ENCODE results near the gene FRMD4A.

FRMD4A gene

GRCh38 chr10:14004536-14004935, 326.2 kb downstream of the FRMD4A start:
- no peak for DNase-seq

DNA sequence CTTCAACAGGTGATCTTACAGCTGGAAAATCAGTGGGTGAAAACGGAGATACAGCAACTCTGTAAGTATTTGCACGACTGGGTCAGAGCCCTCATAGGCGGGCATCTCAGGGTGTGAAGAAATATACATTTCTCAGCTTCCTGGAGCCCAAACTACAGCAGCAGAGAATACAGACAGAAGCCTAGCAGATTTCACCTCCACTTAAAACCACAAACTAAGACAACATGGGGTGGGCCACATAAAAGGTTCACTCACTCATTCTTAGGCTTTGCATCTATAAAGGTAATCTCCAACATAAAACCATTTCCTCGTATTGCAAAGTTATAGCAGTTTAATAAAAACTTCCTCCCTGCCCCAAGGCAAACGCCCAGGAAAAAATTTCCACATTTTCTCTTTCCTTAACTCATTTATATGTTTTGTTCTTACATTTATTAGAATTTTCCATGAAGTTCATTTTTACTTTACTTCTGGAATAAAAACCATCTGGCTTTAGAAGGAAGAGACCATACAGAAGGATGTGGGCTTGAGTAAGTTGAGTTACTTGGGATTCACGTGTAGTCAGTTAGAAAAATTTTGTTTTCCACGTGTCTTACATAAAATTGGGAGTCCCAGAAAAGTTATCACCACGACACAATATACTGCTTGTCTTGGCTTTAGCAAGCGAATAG, 327.1 kb downstream of the FRMD4A start:
- DNase-seq = no peak

DNA sequence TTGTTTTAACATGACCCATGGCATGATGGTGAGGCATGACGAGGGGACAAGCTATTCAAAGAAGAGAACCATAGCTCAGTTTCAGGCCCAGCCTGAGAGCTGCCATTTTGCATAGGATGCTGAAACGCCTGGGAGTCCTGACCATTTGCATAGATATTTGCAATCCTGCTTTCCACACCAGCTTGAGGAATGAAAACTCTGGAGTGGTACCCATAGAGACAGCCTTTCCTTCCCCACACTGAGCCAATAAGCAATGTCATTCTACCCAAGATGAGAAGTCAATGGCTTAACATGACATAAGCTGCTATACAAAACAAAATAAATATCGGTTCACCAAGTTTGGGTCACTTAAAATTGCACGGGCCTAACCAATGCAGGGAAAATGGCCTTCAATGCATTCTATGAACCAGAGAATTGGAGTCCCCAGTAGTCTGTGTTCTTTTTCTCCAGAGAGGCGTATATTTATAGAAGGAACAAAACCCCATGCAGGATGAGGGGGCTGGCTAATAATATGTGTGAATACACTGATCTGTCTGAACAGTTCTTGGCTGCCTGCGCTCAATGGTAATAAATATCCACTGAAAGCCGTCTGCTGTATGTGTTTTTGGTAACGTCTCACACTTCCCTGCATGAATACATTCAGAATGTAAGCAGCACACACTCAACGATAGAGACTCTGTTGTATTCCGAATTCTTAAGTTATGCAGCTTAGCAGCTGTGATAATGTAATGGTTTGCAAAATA, 329.3 kb downstream of the FRMD4A start:
- DNase-seq = no peak

GRCh38 chr10:13998163-13998835, 332.4 kb downstream of the FRMD4A start:
- no peak for DNase-seq

DNA sequence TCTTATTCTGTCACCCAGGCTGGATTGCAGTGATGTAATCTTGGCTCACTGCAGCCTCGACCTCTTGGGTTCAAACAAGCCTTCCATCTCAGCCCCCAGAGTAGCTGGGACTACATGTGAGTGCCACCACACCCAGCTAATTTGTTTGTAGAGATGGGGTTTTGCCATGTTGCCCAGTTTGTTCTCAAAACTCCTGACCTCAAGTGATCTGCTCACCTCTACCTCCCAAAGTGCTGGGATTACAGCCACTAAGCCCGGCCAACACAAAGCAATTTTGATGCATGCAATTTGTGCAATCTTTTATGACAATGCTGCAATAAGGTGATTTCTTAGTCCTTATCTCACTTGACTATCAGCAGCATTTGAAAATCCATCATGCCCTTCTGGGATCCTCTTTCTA, 333.1 kb downstream of the FRMD4A start:
- no peak for DNase-seq

- DNase-seq = no peak
These were observed 335.8 kb downstream of the FRMD4A start for GRCh38 chr10:13994932-13995331.

- no peak for DNase-seq
These were observed 337.0 kb downstream of the FRMD4A start for GRCh38 chr10:13993673-13994089.

- DNase-seq = no peak
These were observed 337.6 kb downstream of the FRMD4A start for GRCh38 chr10:13993169-13993568.

DNA sequence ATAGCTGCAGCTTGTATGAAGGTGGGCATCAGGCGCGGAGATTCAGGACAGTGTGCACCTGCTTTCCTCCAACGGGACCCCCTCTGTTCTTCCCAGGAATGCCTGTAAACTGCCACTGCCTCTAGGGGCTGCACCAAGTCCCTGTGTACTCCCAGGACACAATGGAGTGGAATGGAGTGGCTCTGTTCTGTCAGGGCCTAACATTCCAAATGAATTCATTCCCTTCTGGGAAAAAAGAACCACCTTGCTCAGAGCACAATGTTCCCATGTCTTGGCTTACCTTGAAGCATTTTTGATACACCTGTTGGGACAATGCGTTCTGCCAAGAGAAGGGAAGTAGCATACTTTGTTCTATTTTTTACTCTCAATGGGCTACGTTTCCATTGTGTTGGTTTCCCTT, 339.4 kb downstream of the FRMD4A start:
- DNase-seq = no peak

DNA sequence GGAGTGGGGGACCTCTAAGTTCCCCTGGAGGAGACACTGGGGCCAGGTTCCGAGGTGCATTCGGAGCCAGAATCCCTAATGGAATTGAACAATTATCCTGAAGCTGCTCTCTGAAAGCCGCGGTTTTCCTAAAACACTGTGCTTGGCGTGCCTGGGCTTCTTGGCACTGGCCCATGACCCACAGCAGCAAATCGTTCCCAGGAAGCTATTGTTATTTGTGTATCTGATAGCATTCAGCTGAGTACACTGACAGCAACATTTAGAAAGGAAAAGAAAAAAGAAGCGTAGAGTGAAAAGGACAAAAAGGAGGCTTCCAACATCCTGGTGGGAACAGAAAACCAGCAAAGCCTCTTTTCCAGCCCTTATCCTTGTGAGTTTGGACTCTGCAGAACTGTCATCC, 339.8 kb downstream of the FRMD4A start:
- no peak for DNase-seq

GRCh38 chr10:13990392-13990805, 340.3 kb downstream of the FRMD4A start:
- DNase-seq = no peak

GRCh38 chr10:13989616-13990015, 341.1 kb downstream of the FRMD4A start:
- DNase-seq = no peak

DNA sequence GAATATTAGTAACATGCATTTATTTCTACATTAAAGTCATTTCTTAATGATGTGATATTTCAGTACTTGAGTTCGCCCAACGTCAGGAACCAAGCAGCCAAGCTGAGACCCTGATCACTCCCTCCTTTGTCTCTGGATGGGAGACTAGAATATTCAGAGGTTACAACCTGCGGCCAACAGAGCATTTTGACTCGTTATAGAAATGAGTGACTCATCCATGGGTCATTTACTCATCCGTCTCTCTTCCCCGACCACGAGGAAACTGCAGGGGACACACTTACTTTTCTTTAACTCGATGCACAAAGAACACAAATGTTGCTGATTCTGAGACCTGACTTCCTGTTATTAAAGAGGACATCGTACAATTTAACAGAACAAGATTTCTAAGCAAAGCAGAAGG, 343.3 kb downstream of the FRMD4A start:
- DNase-seq = no peak

- DNase-seq = no peak
These were observed 346.0 kb downstream of the FRMD4A start for GRCh38 chr10:13984647-13985155.

GRCh38 chr10:13983035-13983434, 347.7 kb downstream of the FRMD4A start:
- no peak for DNase-seq

DNA sequence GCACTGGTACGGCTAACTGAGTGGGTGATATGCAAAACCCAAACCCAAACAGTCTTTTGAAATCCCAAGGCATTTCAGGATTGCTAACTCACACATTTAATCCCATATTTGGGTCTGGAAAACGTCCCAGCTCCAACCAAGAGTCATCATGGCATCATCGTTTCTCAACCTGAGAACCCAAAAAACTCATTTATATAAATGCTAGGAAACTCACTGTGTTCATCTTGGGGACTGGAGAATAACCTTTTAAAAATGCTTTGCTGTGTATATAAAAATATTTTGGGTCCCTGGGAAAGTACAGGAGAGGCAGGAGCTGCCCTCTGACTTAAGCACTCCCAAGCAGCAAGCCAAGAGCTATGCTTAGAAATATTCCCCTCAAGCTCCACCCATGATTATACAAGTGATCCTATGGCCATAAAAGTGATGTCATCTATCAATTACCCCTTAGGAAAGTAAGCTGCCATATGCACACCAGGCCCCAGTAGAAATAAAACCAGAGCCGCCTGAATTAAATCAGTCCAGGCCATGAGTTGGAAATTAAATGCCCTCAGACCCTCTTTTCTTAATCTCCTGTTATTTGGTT, 352.1 kb downstream of the FRMD4A start:
- DNase-seq = no peak

DNA sequence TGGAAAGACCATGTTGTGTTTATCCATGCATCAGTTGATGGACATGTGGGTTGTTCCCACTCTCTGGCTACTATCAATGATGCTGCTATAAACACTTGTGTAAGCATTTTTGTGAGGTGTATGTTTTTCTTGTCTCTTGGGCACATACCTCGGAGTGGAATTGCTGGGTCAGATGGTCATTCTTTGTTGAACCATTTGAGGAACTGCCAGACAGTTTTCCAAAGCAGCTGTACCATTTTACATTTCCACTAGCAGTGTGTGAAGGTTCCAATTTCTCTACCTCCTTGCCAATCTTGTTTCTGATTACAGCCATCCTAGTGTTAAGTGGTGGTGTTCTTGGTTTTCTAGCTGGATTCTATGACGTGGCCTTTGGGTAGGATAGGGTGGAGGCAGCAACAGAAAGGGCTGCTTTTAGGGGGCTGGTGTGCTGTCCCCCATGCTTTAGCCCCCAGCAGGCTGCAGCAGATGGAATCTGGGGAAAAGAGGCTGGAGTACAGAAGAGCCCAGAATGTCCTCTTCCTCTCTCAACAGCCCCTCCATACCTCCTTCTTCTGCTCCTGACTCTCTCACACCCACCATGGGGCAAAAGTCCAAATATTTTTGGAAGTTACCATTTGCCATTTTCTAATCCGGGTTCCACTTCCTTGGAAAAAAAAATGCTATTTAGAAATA, 352.7 kb downstream of the FRMD4A start:
- no peak for DNase-seq

DNA sequence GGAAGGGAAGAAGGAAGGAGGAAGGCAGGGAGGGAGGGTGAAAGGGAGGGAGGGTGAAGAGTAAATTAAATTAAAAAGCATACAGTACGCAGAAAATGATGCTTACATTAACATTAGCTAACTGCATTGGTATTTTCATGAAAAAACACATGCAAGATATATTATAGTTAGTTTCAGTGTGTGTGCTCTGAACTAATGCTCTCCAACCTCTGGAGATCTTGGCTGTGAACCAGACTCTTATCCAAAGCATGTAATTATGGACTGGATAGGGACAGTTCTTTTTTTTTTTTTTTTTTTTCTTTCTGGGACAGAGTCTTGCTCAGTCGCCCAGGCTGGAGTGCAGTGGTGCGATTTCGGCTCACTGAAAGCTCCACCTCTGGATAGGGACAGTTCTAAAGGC, 357.0 kb downstream of the FRMD4A start:
- DNase-seq = no peak

DNA sequence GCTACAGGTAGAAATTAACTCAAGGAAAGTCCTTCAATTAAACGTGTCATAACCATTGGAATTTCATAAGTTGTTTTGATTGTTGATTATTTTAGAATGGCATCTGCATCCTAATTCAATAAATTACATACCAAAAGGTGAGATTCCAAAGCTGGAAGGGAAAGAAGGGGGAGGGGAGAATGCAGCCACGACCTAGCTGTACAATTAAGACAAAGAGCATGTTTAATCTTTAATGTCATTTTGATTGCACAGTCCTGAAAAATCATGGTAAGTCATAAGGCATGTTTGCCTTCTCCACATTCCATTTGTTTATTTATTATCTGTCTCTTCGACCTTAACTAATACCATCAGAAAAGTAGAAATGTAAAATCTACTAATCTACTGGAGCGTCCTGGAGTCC, 358.1 kb downstream of the FRMD4A start:
- DNase-seq = no peak

DNA sequence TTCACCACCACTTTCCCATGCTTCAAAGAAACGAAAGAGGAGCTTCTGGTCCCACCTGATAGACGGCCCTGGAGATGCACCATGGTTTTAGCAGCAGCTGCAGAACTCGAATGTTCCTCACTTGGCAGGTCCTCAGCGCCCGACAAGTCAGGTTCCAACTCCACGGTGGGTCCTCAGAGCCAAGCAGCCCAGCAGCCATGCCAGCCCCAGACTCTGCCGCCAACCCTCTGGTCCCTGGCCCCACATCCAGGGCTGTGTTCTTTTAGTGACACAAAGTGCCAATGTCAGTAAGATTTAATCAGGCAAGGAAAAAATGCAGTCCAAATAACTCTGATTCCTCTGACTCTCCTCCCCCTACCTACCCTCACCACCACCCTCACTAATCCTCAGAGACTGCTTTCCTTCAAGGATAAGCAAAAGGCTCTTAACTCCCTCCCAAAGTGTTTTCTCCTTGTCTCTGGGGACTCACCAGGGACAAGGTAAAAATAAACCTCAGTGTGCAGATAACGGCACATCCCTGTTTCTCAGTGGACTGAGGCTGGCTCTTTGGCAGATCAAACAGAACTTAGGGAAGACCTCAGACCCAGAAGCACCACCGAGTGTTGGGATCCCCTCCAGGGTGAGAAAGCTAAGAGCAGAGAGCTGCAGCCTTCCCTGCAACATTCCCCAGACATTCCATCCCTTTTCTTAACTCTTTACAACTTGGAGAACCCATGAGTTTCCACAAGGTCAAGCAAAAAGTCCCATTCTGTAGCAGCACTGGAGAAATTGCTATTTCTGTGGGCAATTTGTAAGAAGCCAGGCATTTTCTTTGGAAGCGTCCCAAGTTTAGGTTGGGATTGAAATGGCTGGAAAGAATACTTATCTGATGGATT, 358.9 kb downstream of the FRMD4A start:
- no peak for DNase-seq

DNA sequence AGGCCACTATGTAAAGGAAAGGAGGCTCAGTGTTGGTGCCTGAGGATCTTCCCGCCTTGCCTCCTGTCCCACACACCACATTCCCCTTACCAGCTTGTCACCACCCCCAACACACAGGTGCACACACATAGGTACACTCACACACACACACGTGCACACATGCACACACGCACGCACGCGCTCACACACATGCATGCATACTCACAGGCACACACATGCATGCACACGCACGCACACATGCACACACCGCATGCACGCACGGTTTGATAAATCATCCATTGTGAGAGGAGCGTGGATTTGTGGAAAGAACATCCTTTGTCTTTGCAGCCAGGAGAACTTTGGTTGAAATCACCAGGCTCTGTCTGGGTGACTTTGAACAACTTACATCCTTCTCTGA, 359.8 kb downstream of the FRMD4A start:
- DNase-seq = no peak
